HCT116 (cell line): Measurements from ENCODE around the gene NDUFS1.

Experiments
- ELF1 ChIP-seq: IDR thresholded peaks from 2 replicates; pipeline ENCODE4 v1.6.1; 2012; ENCODE audit warnings: low read depth, borderline replicate concordance
- SRF ChIP-seq: IDR thresholded peaks from 2 replicates; pipeline ENCODE4 v1.6.1; 2012; ENCODE audit warnings: low read depth

DNA sequence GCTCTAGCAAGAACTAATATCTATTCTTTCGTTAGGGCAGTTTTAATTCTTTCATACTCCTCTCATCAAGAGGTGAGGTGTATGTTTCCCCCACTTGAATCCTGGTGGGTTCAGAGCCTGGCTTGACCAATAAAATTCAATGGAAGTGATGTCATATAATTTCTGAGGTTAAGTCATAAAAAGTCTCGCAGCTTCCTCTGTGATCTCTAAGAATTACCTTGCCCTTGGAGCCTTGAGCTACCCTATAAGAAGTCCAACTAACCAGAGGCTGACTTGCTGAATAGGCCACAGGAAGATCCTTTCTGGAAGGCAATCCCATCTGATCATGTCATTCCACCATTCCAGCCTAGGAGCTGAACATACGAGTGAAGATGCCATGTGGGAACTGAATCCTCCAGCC is 47.1 kb downstream of the NDUFS1 start:
- no peak for TF ChIP-seq SRF
- TF ChIP-seq ELF1: no peak
